T-helper 2 cell treated with Interferon-gamma antibody and Interleukin-4, amounts not matched to agents 5 μg/mL and 100 μg/mL, for 36 hours (primary cell): ENCODE measurements around the gene PGF.
"Not testable (repeated sequence)": the region's sequence is repeated elsewhere in the genome, so short reads cannot be mapped to it uniquely, and the experiment has no call there.

Experiments
- DNase-seq: peaks from one replicate; pipeline ENCODE4 v3.0.0; 2021; ENCODE audit warnings: low spot score
- H3K27ac Mint-ChIP-seq: one replicate; pipeline ENCODE4 v1.8.0; 2021; ENCODE audit warnings: mild to moderate bottlenecking, mixed read lengths
- H3K27me3 Mint-ChIP-seq: one replicate; pipeline ENCODE4 v1.8.0; 2021; ENCODE audit warnings: low read depth, mixed read lengths
- H3K36me3 Mint-ChIP-seq: one replicate; pipeline ENCODE4 v1.8.0; 2021; ENCODE audit warnings: low read depth, mixed read lengths
- H3K4me1 Mint-ChIP-seq: one replicate; pipeline ENCODE4 v1.8.0; 2021; ENCODE audit warnings: low read depth, mixed read lengths
- H3K4me3 Mint-ChIP-seq: one replicate; pipeline ENCODE4 v1.8.0; 2022; ENCODE audit warnings: mild to moderate bottlenecking, moderate library complexity, mixed read lengths
- H3K9me3 Mint-ChIP-seq: one replicate; pipeline ENCODE4 v1.8.0; 2021; ENCODE audit warnings: mixed read lengths

The PGF gene

GRCh38 chr14:74955229-74956026 is at the start of gene PGF:
Gene PGF, minus strand, starts transcription at chr14:74955597. Its CDS starts 355 bp downstream, at chr14:74955242.
- H3K27ac Mint-ChIP-seq: no peak within 1 kb of the TSS
- peak; percentile 33 for DNase-seq
- H3K9me3 Mint-ChIP-seq: no peaks in the 10 kb centered on the region
- peak within 1 kb of the TSS; percentile 51 for H3K4me3 Mint-ChIP-seq
- H3K27me3 Mint-ChIP-seq: peaks cover 11% of the 10 kb centered on the region
- H3K4me1 Mint-ChIP-seq: peaks cover 1% of the 10 kb centered on the region
- no peaks in the 10 kb centered on the region for H3K36me3 Mint-ChIP-seq

- H3K27ac Mint-ChIP-seq: peak overlapping the region; percentile 96
- peaks cover 7% of the 10 kb centered on the region for H3K9me3 Mint-ChIP-seq
- peak overlapping the region; percentile 97 for H3K4me3 Mint-ChIP-seq
- H3K27me3 Mint-ChIP-seq: peaks cover 7% of the 10 kb centered on the region
- peaks cover 30% of the 10 kb centered on the region for H3K4me1 Mint-ChIP-seq
- DNase-seq: no peak
- H3K36me3 Mint-ChIP-seq: peaks cover 48% of the 10 kb centered on the region
Observed at GRCh38 chr14:75003250-75004027, 48.0 kb upstream of the PGF start.

DNA sequence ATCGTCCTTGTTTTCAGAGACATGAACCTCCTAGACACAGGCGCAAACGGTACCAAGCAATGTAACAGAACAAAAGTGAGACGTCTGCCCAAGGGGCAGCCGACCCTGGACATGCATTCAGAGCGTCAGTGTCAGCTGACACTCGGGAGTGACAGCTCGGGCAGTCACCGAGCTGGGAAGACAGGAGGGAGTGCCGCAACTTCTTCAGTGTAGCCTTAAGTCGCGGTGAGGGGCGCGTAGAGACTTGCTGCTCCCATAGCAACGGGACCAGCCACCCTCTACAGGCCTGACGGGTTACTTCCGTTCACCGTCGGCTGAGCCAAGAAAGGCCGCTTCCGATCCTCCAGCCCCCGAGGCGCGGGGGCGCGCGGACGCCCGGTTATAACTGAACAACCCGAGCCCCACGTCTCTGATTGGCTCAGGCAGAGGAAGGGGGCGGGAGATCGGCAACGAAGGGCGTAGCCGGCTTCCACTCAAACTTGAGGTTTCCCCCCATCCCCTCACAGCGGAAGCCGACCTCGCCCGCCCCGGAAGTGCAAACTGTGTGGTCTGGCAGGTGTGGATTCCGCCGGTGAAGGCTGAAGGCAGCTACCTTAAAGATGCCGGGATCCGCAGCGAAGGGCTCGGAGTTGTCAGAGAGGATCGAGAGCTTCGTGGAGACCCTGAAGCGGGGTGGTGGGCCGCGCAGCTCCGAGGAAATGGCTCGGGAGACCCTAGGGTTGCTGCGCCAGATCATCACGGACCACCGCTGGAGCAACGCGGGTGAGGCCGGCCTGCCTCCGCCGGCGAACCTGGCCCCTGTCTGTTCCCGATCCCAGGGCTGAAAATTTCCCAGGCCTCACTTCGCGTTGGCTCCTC is 47.2 kb upstream of the PGF start, which contains the start of gene EIF2B2:
Gene EIF2B2 (plus strand): TSS at position 530 of the 858 bp plus-strand sequence. CDS start 70 bp downstream, at position 600.
- peaks cover 7% of the 10 kb centered on the region for H3K9me3 Mint-ChIP-seq
- DNase-seq: peak; percentile 99
- peaks cover 7% of the 10 kb centered on the region for H3K27me3 Mint-ChIP-seq
- H3K4me3 Mint-ChIP-seq: peak within 1 kb of the TSS; percentile 97
- peaks cover 41% of the 10 kb centered on the region for H3K36me3 Mint-ChIP-seq
- H3K4me1 Mint-ChIP-seq: peaks cover 29% of the 10 kb centered on the region
- H3K27ac Mint-ChIP-seq: peak within 1 kb of the TSS; percentile 96

DNA sequence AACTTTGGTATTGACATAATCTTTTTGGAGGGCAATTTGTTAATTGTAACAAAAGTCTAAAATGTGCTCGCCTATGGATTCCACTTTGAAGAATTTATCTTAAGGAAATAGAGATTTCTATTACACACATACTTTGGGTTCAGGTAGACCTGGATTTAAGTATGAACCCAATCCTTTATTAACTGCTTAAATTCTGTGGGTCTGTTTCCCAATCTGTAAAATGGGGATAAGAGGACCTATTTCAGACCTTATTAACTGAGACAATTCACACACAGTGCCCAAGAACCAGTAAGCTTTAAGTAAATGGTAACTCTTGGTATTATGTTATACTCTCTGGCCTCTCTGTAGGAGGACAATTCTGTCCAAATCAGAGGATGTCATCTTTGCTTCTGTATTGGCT is 46.5 kb upstream of the PGF start:
- H3K27me3 Mint-ChIP-seq: peaks cover 7% of the 10 kb centered on the region
- H3K36me3 Mint-ChIP-seq: peaks cover 36% of the 10 kb centered on the region
- peak overlapping the region; percentile 97 for H3K4me3 Mint-ChIP-seq
- H3K4me1 Mint-ChIP-seq: peaks cover 25% of the 10 kb centered on the region
- peak overlapping the region; percentile 96 for H3K27ac Mint-ChIP-seq
- peaks cover 7% of the 10 kb centered on the region for H3K9me3 Mint-ChIP-seq
- no peak for DNase-seq

GRCh38 chr14:75001261-75001660 is 45.9 kb upstream of the PGF start:
- H3K36me3 Mint-ChIP-seq: peaks cover 29% of the 10 kb centered on the region
- DNase-seq: no peak
- H3K9me3 Mint-ChIP-seq: peaks cover 7% of the 10 kb centered on the region
- H3K27me3 Mint-ChIP-seq: peaks cover 7% of the 10 kb centered on the region
- H3K4me3 Mint-ChIP-seq: no peak overlapping the region
- H3K4me1 Mint-ChIP-seq: peaks cover 25% of the 10 kb centered on the region
- H3K27ac Mint-ChIP-seq: no peak overlapping the region

DNA sequence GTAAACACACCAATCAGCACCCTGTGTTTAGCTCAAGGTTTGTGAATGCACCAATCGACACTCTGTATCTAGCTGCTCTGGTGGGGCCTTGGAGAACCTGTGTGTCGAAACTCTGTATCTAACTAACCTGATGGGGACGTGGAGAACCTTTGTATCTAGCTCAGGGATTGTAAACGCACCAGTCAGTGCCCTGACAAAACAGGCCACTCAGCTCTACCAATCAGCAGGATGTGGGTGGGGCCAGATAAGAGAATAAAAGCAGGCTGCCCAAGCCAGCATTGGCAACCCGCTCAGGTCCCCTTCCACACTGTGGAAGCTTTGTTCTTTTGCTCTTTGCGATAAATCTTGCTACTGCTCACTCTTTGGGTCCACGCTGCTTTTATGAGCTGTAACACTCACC is 40.4 kb upstream of the PGF start:
- H3K4me1 Mint-ChIP-seq, H3K4me3 Mint-ChIP-seq, DNase-seq, H3K27ac Mint-ChIP-seq, H3K36me3 Mint-ChIP-seq, H3K9me3 Mint-ChIP-seq: not testable (repeated sequence)
- H3K27me3 Mint-ChIP-seq: peaks cover 12% of the 10 kb centered on the region

DNA sequence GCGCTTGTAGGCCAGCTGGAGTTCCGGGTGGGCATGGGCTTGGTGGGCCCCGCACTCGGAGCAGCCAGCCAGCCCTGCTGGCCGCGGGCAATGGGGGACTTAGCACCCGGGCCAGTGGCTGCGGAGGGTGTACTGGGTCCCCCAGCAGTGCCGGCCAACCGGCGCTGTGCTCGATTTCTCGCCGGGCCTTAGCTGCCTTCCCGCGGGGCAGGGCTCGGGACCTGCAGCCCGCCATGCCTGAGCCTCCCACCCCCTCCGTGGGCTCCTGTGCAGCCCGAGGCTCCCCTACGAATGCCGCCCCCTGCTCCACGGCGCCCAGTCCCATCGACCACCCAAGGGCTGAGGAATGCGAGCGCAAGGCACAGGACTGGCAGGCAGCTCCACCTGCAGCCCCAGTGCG is 38.8 kb upstream of the PGF start:
- H3K9me3 Mint-ChIP-seq, H3K27ac Mint-ChIP-seq, H3K36me3 Mint-ChIP-seq, H3K4me1 Mint-ChIP-seq, H3K4me3 Mint-ChIP-seq, DNase-seq: not testable (repeated sequence)
- H3K27me3 Mint-ChIP-seq: peaks cover 11% of the 10 kb centered on the region

DNA sequence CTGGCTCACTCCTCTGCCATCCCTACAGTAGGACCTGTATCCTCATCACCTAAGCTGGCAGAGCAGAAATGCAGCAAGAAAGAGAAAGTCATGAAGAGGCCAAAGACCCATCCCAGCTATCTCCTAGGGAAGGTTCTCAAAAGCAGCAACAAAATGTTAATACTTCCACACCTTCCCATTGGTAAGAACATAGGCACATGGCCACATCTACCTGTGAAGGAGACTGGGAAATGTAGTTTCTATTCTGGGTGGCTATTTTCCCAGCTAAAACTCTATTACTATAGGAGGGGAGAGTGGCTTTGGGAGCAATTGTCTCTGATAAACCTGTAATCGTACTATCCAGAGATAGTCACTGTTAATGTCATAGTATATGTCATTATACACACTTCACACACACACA is 33.6 kb upstream of the PGF start:
- Mint-ChIP-seq H3K4me1 (no peaks in the 10 kb centered on the region), H3K4me3 (no peak overlapping the region), H3K36me3 (no peaks in the 10 kb centered on the region), H3K27ac (no peak overlapping the region), H3K9me3 (no peaks in the 10 kb centered on the region), H3K27me3 (peaks cover 4% of the 10 kb centered on the region)
- DNase-seq: no peak

GRCh38 chr14:74988131-74988530 is 32.7 kb upstream of the PGF start:
- Mint-ChIP-seq H3K27ac (no peak overlapping the region), H3K36me3 (no peaks in the 10 kb centered on the region), H3K4me1 (no peaks in the 10 kb centered on the region), H3K27me3 (peaks cover under 1% of the 10 kb centered on the region), H3K9me3 (no peaks in the 10 kb centered on the region), H3K4me3 (no peak overlapping the region)
- DNase-seq: no peak

GRCh38 chr14:74985806-74986205 is 30.4 kb upstream of the PGF start:
- H3K4me1 Mint-ChIP-seq: no peaks in the 10 kb centered on the region
- no peak overlapping the region for H3K27ac Mint-ChIP-seq
- no peak for DNase-seq
- no peaks in the 10 kb centered on the region for H3K9me3 Mint-ChIP-seq
- no peaks in the 10 kb centered on the region for H3K36me3 Mint-ChIP-seq
- no peak overlapping the region for H3K4me3 Mint-ChIP-seq
- no peaks in the 10 kb centered on the region for H3K27me3 Mint-ChIP-seq

DNA sequence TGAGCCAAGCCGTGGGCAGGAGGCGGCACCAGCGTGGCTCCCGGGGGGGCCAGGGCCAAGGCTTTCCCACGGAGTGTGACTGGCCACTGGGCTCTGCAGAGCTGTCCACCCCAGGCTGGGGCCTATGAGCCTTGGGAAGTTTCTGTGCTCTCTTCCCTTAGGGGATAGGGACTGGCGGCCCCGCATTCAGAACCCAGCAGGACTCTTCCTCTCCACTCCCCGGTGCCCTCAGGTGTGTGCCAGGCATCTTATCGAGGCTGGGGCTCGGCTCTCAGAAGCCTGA is 29.6 kb upstream of the PGF start:
- DNase-seq: no peak
- Mint-ChIP-seq H3K4me1 (no peaks in the 10 kb centered on the region), H3K36me3 (no peaks in the 10 kb centered on the region), H3K27me3 (no peaks in the 10 kb centered on the region), H3K4me3 (no peak overlapping the region), H3K27ac (no peak overlapping the region), H3K9me3 (no peaks in the 10 kb centered on the region)

DNA sequence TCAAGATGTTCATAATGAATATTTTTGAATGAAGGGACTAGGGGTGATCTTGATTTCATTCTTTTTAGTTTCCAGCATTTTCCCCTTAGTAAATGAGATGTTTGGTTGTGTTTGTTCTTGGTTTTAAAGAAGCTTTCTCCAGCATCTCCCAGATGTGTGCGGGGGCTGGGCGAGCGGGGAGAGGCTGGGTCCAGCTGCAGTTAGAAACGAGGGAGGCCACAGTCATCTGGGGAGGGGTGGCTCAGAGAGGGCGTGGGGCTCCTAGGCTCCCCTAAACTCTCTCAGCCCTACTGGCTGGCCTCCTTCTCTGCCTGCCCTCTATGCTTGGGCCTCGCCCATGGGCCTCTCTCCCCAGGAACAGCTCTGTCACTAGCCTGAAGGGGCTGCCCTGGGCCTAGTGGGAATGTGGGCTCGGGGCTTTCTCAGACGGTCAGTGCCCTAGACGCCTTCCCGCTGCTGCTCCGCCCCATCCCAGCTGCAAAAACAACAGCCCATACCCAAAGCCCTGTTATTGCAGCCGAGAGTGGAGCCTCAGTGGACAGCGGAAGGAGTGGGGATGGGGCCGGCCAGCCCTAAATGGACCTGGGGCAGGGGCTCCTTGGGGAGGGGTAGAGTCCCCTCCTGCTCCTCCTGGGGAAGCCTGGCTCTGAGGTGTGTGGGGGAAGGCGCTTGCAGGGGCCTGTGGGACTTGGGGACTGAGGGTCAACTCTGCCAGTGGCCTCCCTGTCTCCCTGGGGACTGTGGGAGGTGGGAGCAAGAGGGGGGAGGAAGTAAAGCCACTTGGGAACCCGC is 29.0 kb upstream of the PGF start:
- Mint-ChIP-seq H3K27ac (no peak overlapping the region), H3K9me3 (no peaks in the 10 kb centered on the region), H3K36me3 (no peaks in the 10 kb centered on the region), H3K4me3 (no peak overlapping the region), H3K27me3 (no peaks in the 10 kb centered on the region), H3K4me1 (no peaks in the 10 kb centered on the region)
- DNase-seq: no peak

- no peak for DNase-seq
- H3K9me3 Mint-ChIP-seq: no peaks in the 10 kb centered on the region
- no peaks in the 10 kb centered on the region for H3K36me3 Mint-ChIP-seq
- H3K27ac Mint-ChIP-seq: no peak overlapping the region
- H3K27me3 Mint-ChIP-seq: no peaks in the 10 kb centered on the region
- no peaks in the 10 kb centered on the region for H3K4me1 Mint-ChIP-seq
- no peak overlapping the region for H3K4me3 Mint-ChIP-seq
Observed at GRCh38 chr14:74983343-74983742, 27.9 kb upstream of the PGF start.
